Thymus (tissue), 11 donors: Measurements from ENCODE around the gene TULP3. TPM values are rescaled to one million over a fixed set of nuclear protein-coding genes. Genes with fewer than 3 reads are reported as not detected.

Experiments used
- DNase-seq, 9 donors: peaks; one replicate each; pipeline ENCODE4 v3.0.0-alpha.2; 2013; ENCODE audit warnings: low spot score in 9 of 9, low read depth in 6 of 9, missing footprints in 1 of 9
- H3K27ac ChIP-seq, 2 donors: one replicate each; pipeline ENCODE4 v1.5.1; 2013; ENCODE audit warnings: control low read depth in 1 of 2, low read depth in 1 of 2, low read length in 1 of 2, mild to moderate bottlenecking in 1 of 2, moderate library complexity in 1 of 2
- H3K27me3 ChIP-seq, 2 donors: one replicate each; pipeline ENCODE4 v1.5.1; 2013; ENCODE audit warnings: low read length in 1 of 2; ENCODE audit not compliant: control insufficient read depth in 2 of 2, insufficient read depth in 1 of 2
- H3K36me3 ChIP-seq, 2 donors: one replicate each; pipeline ENCODE4 v1.5.1; 2013; ENCODE audit warnings: low read length in 1 of 2, mild to moderate bottlenecking in 1 of 2, moderate library complexity in 1 of 2; ENCODE audit not compliant: control insufficient read depth in 2 of 2, insufficient read depth in 2 of 2
- H3K4me1 ChIP-seq, 2 donors: one replicate each; pipeline ENCODE4 v1.5.1; 2013; ENCODE audit warnings: low read length in 2 of 2; ENCODE audit not compliant: control insufficient read depth in 2 of 2, insufficient read depth in 2 of 2
- H3K4me3 ChIP-seq, 2 donors: one replicate each; pipeline ENCODE4 v1.5.1; 2013; ENCODE audit warnings: low read length in 2 of 2, control low read depth in 1 of 2, mild to moderate bottlenecking in 1 of 2
- H3K9me3 ChIP-seq, 2 donors: one replicate each; pipeline ENCODE4 v1.5.1; 2013; ENCODE audit warnings: low read length in 1 of 2, mild to moderate bottlenecking in 1 of 2; ENCODE audit not compliant: control insufficient read depth in 2 of 2, insufficient read depth in 1 of 2
- WGBS: extraction: QIAGEN DNeasy Blood & Tissue Kit; methylation state at CpG from one replicate; pipeline ENCODE4 v1.1.7; 2013; 5-methylcytosine and 5-hydroxymethylcytosine counted together
- polyA plus RNA-seq: library from polyadenylated mRNA; stranded (reverse); fragments of 200-250 nt; gene quantifications from one replicate; pipeline ENCODE4 v1.2.3, GENCODE V29; 2013
- total RNA-seq: library from RNA; stranded (reverse); fragments of 120-200 nt; gene quantifications from one replicate; pipeline ENCODE4 v1.2.4, GENCODE V29; 2013
- donor health status: healthy.

The TULP3 gene
- total and polyA plus RNA-seq, 2 donors, result 10.3 to 10.5 TPM

DNA sequence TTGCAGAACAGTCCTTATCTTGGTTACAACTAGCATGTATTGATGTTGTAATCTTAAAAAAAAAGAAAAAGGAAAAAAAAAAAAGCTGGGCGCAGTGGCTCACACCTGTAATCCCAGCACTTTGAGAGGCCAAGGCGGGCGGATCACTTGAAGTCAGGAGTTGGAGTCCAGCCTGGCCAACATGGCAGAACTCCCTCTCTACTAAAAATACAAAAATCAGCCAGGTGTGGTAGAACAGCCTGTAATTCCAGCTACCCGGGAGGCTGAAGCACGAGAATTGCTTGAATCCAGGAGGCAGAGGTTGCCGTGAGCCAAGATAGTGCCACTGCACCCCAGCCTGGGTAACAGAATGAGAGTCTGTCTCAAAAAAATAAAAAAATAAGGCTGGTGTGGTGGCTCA, 42.9 kb downstream of the TULP3 start:
- Histone ChIP-seq H3K4me3 (no peak overlapping the region), H3K9me3 (no peaks in the 10 kb centered on the region), H3K4me1 (no peaks in the 10 kb centered on the region), H3K36me3 (peaks cover 7 to 11% of the 10 kb centered on the region in 2 donors), H3K27ac (no peak overlapping the region), H3K27me3 (no peaks in the 10 kb centered on the region)
- DNase-seq, result no peak
- WGBS, result 98% methylated on average over 6 of the region's 6 CpGs

DNA sequence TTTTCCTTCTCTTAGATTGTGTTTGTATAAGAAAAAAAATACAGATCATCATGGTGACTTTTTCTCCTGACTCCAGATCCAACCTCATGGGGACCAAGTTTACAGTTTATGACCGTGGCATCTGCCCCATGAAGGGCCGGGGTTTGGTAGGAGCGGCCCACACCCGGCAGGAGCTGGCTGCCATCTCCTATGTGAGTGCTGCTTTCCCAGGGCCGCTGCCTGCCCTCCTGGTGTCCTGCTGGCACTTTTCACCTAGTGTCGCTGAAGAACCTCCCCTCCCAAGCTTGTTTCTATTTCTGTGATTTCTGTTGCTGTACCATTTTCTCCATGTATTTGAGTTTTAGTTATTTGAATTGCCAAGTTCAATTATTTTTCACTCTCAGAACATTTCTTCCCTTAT, 43.7 kb downstream of the TULP3 start:
- no peak overlapping the region for H3K27ac ChIP-seq
- H3K36me3 ChIP-seq, result peaks cover 10 to 11% of the 10 kb centered on the region in 2 donors
- DNase-seq, result no peak
- no peaks in the 10 kb centered on the region for H3K9me3 ChIP-seq
- no peak overlapping the region for H3K4me3 ChIP-seq
- no peaks in the 10 kb centered on the region for H3K27me3 ChIP-seq
- H3K4me1 ChIP-seq, result no peaks in the 10 kb centered on the region
- 96% methylated on average over 6 of the region's 6 CpGs for WGBS

DNA sequence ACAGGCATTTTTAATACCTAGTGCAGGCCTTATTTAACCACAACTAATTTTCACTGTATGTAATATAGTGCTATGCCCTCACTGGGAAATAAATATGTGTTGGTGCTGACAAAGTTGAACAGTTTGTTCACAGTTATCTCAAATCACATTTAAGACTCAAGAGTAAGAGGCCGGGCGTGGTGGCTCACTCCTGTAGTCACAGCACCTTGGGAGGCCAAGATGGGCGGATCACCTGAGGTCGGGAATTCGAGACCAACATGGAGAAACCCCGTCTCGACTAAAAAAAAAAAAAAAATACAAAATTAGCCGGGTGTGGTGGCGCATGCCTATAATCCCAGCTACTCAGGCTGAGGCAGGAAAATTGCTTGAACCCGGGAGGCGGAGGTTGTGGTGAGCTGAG, 45.6 kb downstream of the TULP3 start:
- Histone ChIP-seq H3K9me3 (no peaks in the 10 kb centered on the region), H3K4me3 (no peak overlapping the region), H3K4me1 (no peaks in the 10 kb centered on the region), H3K27ac (no peak overlapping the region), H3K27me3 (no peaks in the 10 kb centered on the region), H3K36me3 (peaks cover 5 to 17% of the 10 kb centered on the region in 2 donors)
- 96% methylated on average over 11 of the region's 11 CpGs for WGBS
- no peak for DNase-seq

DNA sequence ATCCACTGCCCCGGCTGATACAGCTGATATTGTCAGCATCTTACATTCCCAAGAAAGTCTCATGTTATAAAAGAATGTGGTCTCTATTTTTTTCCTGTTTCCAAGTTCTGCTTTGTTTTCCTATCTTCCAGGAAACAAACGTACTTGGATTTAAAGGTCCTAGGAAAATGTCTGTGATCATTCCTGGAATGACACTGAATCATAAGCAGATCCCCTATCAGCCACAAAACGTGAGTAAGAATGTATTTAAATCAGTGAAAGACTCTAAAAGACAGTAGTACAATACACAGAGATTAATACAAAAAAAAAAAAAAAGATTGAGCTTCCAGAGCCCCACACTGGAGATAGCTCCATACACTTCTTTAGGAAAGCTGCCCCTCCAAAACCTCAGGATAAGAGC, 46.8 kb downstream of the TULP3 start:
- Histone ChIP-seq H3K36me3 (peaks cover 0 to 17% of the 10 kb centered on the region in 2 donors), H3K27me3 (no peaks in the 10 kb centered on the region), H3K9me3 (no peaks in the 10 kb centered on the region), H3K27ac (no peak overlapping the region), H3K4me1 (no peaks in the 10 kb centered on the region), H3K4me3 (no peak overlapping the region)
- no peak for DNase-seq
- WGBS, result 92% methylated on average over 3 of the region's 3 CpGs

DNA sequence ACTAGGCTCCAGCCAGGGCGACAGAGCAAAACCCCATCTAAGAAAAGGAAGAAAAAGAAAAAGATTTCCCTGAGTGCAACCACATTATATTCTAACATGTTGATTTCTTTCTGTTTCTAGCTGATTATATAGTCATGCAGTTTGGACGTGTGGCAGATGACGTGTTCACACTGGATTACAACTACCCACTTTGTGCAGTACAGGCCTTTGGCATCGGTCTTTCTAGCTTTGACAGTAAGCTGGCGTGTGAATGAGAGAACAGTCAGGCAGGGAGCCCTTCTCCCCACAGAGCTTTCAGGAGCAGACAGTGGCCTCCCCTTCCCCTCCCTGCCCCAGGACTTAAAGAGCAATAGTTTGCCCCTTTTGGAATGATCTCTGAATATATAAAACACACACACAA, 48.5 kb downstream of the TULP3 start:
- 96% methylated on average over 5 of the region's 5 CpGs for WGBS
- peaks cover 0 to 17% of the 10 kb centered on the region in 2 donors for H3K36me3 ChIP-seq
- H3K9me3 ChIP-seq, result no peaks in the 10 kb centered on the region
- no peaks in the 10 kb centered on the region for H3K4me1 ChIP-seq
- no peak for DNase-seq
- no peak overlapping the region for H3K27ac ChIP-seq
- no peaks in the 10 kb centered on the region for H3K27me3 ChIP-seq
- no peak overlapping the region for H3K4me3 ChIP-seq

DNA sequence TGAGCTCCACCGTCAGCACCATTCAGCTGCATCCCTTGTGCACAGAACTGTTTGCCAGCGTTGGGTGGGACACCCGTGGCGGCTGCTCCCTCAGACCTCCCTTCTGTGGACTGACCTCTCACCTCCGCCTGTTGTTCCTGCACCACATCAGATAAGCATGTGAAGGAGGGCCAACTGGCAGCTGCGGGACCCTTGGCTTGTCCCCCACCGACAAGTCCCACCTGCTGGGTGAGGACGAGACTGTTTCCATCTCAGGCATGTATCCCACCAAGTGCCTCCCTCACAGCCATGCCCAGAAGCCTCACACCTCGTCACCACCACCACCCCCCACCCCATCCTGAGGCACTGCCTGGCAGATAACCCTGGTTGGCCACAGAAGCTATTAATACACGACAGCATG, 49.9 kb downstream of the TULP3 start:
- H3K36me3 ChIP-seq, result peaks cover 0 to 14% of the 10 kb centered on the region in 2 donors

DNA sequence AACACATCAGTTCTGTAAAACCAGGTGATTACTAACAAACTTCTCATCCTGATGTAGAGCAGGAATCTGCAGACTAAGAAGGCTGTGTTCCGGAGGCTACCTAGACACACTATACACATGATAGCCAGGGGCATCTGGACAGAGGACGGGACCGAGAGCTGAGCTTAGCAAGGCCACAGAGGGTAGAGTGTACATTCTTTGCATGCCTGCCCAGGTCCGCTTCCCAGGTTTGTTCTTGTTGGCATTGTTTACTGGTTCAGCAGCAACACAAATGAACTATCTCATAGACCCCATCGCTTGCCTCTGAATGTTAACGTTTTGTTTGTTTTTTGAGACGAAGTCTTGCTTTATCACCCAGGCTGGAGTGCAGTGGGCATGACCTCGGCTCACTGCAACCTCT, 50.8 kb downstream of the TULP3 start:
- no peaks in the 10 kb centered on the region for H3K9me3 ChIP-seq
- peaks cover 0 to 14% of the 10 kb centered on the region in 2 donors for H3K36me3 ChIP-seq
- WGBS, result 96% methylated on average over 8 of the region's 8 CpGs
- no peak overlapping the region for H3K27ac ChIP-seq
- no peaks in the 10 kb centered on the region for H3K4me1 ChIP-seq
- no peak overlapping the region for H3K4me3 ChIP-seq
- no peak for DNase-seq
- no peaks in the 10 kb centered on the region for H3K27me3 ChIP-seq

More for the DNA sequence above, 49.9 kb downstream of the TULP3 start:
- 92% methylated on average over 10 of the region's 10 CpGs for WGBS
- Histone ChIP-seq H3K27me3 (no peaks in the 10 kb centered on the region), H3K4me3 (no peak overlapping the region), H3K4me1 (no peaks in the 10 kb centered on the region), H3K27ac (no peak overlapping the region), H3K9me3 (no peaks in the 10 kb centered on the region)
- DNase-seq, result no peak

DNA sequence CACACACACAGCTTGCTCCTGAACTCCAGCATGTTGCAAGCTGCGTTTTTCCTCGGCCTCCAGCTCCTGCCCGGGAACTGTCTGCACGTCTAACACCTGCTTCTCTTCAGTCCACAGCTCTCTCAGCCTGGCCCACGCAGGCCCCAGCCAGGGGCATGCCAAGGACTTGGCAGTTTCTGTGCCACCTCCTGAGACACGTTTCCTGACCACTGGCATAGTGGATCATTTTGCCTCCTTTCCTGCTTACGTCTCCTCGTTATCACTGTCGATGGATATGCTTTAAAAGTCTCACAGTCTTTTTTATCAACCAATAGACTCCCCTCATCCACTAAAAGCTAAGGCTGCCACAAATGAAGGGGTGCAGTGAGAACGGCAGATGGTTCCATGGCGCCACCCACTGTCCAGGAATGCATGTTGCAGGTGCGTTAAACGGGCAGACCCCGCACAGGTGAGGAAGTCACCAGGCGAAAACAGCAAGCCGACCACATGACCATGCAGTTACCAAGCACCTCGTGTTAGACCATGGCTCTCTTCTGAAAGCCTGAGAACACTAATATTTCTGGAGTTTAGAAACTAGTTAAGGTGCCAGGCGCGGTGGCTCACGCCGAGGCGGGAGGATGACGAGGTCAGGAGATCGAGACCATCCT, 53.8 kb downstream of the TULP3 start:
- Histone ChIP-seq H3K4me3 (no peak overlapping the region), H3K27me3 (no peaks in the 10 kb centered on the region), H3K9me3 (no peaks in the 10 kb centered on the region), H3K36me3 (peaks cover 0 to 10% of the 10 kb centered on the region in 2 donors), H3K27ac (no peak overlapping the region), H3K4me1 (no peaks in the 10 kb centered on the region)
- whole genome bisulfite sequencing, result 40% methylated on average over 24 of the region's 24 CpGs
- DNase-seq, result peak in 7 of 9 donors; percentile 6 to 49 (median 19)

DNA sequence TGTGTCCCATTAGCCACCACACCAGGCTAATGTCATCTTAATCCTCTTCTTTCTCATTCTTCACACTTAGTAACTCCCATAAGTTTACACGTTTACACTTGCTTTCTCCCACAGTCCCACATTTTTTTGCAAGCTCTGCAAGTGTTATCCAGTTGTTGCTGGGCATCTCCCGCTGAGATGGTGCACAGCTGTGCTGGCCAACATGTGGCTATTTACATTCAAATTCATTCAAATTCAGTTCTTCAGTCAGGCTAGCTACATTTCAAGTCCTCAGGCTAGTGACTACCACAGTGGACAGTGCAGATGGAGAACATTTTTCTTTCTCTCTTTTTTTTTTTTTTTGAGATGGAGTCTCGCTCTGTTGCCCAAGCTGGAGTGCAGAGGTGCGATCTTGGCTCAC, 58.7 kb downstream of the TULP3 start:
- Histone ChIP-seq H3K4me3 (no peak overlapping the region), H3K27me3 (no peaks in the 10 kb centered on the region), H3K27ac (no peak overlapping the region), H3K36me3 (no peaks in the 10 kb centered on the region), H3K9me3 (no peaks in the 10 kb centered on the region), H3K4me1 (no peaks in the 10 kb centered on the region)
- WGBS, result 94% methylated on average over 4 of the region's 4 CpGs
- no peak for DNase-seq
